ENCODE data around the gene PLP2.
A peak's percentile ranks its signal among the peaks of the same experiment; 100 is the strongest.

The PLP2 gene

DNA sequence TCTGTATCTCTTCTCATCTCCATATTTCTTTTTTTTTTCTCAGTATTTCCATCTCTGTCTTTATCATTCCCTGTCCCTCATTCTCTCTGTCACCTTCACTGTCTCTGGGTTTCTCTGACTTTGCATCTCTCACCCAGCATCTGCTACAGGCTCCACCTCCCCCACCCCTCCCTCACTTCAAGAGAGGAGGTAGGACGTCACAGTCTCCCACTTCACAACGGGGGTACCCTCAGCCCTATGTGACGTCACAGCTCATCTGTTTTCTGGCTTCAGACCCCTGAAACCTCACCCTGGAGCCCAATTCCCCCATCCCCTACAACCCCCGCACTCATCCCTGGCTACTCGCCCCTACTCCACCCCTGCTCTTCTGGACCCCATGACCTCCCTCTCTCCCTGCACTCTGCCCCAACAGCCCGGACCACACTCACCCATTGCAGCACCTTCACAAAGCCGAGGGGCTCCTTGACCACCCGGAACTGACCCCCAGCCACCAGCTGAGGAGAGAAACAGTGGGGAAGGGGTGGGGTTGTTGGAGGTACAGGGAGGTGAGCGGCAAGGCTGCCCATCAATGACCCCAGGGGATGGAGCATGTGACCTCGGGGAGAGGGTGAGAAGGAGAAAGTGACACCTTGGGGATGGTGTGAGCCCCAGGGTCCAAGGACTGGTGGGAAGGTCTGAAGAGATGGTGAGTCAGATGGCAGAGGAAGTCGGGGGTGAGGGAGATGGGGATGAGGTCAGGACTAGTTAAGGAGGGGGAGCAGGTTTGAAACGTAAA, 27.0 kb downstream of the PLP2 start:
- no peak overlapping the region for H2BK120ac ChIP-seq (ENCODE audit: low read depth, low read length)
- no peak overlapping the region for H3K23ac ChIP-seq (ENCODE audit: low read length)
- no peak overlapping the region for H3K18ac ChIP-seq (ENCODE audit: low read length)
- H3K4me2 ChIP-seq (ENCODE audit: low read length), result no peak overlapping the region
- no peak overlapping the region for H2AK5ac ChIP-seq (ENCODE audit: low read length)
- no peaks in the 10 kb centered on the region for H3K79me1 ChIP-seq (ENCODE audit: low read length)
- no CpG with 5 or more reads among the region's 12 CpGs for WGBS (ENCODE audit: extremely low coverage, insufficient coverage, low lambda C conversion rate)
- no peak overlapping the region for H3K9ac ChIP-seq (ENCODE audit: low read length)
- DNase-seq, result no peak
- no peak overlapping the region for H3K4me3 ChIP-seq (ENCODE audit: low read length)
- no peak overlapping the region for H3K4ac ChIP-seq (ENCODE audit: low read depth, low read length)
- H2BK15ac ChIP-seq (replicated peaks; ENCODE audit: low read depth), result no peak overlapping the region
- H3K36me3 ChIP-seq (ENCODE audit: control insufficient read depth, insufficient read depth, low read length), result no peaks in the 10 kb centered on the region
- no peak overlapping the region for H2BK5ac ChIP-seq (ENCODE audit: low read length)
- H3K27me3 ChIP-seq (ENCODE audit: insufficient read depth, low read length, poor library complexity), result no peaks in the 10 kb centered on the region
- no peak overlapping the region for H4K5ac ChIP-seq (ENCODE audit: low read length)
- H3K56ac ChIP-seq (ENCODE audit: low read length), result no peak overlapping the region
- H4K8ac ChIP-seq (ENCODE audit: low read depth, low read length), result no peak overlapping the region
- H3K4me1 ChIP-seq (ENCODE audit: control insufficient read depth, low read depth, low read length), result no peaks in the 10 kb centered on the region
- no peak overlapping the region for H3K27ac ChIP-seq (ENCODE audit: low read depth, low read length)
- no peaks in the 10 kb centered on the region for H3K79me2 ChIP-seq (ENCODE audit: control insufficient read depth, insufficient read depth, low read length)

DNA sequence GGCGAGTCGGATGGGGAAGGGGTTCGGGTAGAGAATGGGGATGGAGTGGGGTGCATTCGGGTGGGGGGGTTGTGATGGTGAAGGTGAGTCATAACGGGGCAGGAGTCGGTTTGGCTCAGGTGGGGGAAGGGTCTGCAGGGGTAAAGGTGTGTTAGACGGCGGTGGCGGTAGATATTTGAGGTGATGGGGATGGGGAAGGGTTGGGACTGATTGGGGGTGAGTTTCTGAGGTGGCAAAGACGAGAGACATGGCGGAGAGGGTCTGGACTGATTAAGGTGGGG, 27.6 kb downstream of the PLP2 start:
- Histone ChIP-seq H4K5ac (ENCODE audit: low read length) (no peak overlapping the region), H3K18ac (ENCODE audit: low read length) (no peak overlapping the region), H3K4me3 (ENCODE audit: low read length) (no peak overlapping the region), H3K79me2 (ENCODE audit: control insufficient read depth, insufficient read depth, low read length) (no peaks in the 10 kb centered on the region), H3K27me3 (ENCODE audit: insufficient read depth, low read length, poor library complexity) (no peaks in the 10 kb centered on the region), H3K36me3 (ENCODE audit: control insufficient read depth, insufficient read depth, low read length) (no peaks in the 10 kb centered on the region), H3K4me2 (ENCODE audit: low read length) (no peak overlapping the region), H3K4me1 (ENCODE audit: control insufficient read depth, low read depth, low read length) (no peaks in the 10 kb centered on the region), H4K8ac (ENCODE audit: low read depth, low read length) (no peak overlapping the region), H2BK120ac (ENCODE audit: low read depth, low read length) (no peak overlapping the region), H3K9ac (ENCODE audit: low read length) (no peak overlapping the region), H3K23ac (ENCODE audit: low read length) (no peak overlapping the region), H3K27ac (ENCODE audit: low read depth, low read length) (no peak overlapping the region), H3K56ac (ENCODE audit: low read length) (no peak overlapping the region), H2BK15ac (replicated peaks; ENCODE audit: low read depth) (no peak overlapping the region), H2AK5ac (ENCODE audit: low read length) (no peak overlapping the region), H3K79me1 (ENCODE audit: low read length) (no peaks in the 10 kb centered on the region), H2BK5ac (ENCODE audit: low read length) (no peak overlapping the region), H3K4ac (ENCODE audit: low read depth, low read length) (no peak overlapping the region)
- no peak for DNase-seq
- no CpG with 5 or more reads among the region's 11 CpGs for WGBS (ENCODE audit: extremely low coverage, insufficient coverage, low lambda C conversion rate)

DNA sequence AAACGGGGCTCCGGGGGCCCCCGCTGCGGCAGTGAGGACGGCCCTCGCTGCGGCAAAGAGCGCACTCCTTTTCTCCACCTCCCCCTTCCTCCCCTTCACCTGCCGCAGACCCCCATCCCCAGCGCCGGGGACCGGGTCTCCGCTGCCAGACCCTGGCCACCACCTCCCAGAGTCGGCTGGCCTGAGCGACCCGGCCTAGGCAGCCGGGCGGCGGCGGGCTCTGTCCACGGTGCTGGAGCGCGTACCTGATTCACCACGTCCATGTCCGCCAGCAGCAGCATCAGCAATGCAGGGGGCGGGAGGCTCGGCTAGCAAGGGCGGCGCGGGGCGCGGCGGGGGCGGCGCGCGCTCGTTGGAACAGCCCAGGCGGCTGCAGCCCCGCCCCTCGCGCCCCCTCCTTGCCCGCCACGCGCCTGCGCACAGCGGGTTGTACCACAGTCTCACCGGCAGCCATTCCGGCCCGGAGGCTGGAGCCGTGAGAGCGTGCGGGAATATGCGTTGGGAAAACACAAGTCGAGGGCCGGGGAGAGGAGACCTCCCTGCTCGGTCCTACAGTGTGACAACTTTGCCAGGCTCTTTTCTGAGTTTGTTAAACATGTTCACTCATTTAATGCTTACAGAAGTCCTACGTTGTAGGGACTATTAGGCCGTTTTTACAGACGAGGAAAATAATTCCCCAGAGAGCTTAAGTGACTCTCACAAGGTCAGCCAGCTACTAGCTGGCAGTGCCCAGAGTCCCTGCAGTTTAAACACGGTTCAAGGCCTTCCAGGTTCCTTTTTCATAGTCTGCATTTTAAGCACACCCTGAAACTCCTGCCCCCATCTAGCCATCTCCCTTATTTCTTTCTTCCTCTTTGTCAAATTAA, 28.4 kb downstream of the PLP2 start, which contains the start of gene SYP:
TSS of gene SYP (minus strand) at position 288 of the 866 bp plus-strand sequence. CDS start at position 281, 7 bp downstream.
- no peaks in the 10 kb centered on the region for H3K27me3 ChIP-seq (ENCODE audit: insufficient read depth, low read length, poor library complexity)
- H2BK15ac ChIP-seq (replicated peaks; ENCODE audit: low read depth), result no peak within 1 kb of the TSS
- no peak within 1 kb of the TSS for H3K4me3 ChIP-seq (ENCODE audit: low read length)
- no peak within 1 kb of the TSS for H4K5ac ChIP-seq (ENCODE audit: low read length)
- no peak within 1 kb of the TSS for H2BK120ac ChIP-seq (ENCODE audit: low read depth, low read length)
- DNase-seq, result peak; percentile 92
- peak within 1 kb of the TSS; percentile 60 for H3K56ac ChIP-seq (ENCODE audit: low read length)
- H3K4me1 ChIP-seq (ENCODE audit: control insufficient read depth, low read depth, low read length), result no peaks in the 10 kb centered on the region
- no CpG with 5 or more reads among the region's 61 CpGs for whole genome bisulfite sequencing (ENCODE audit: extremely low coverage, insufficient coverage, low lambda C conversion rate)
- H3K9ac ChIP-seq (ENCODE audit: low read length), result peak within 1 kb of the TSS; percentile 49
- no peak within 1 kb of the TSS for H3K4ac ChIP-seq (ENCODE audit: low read depth, low read length)
- H3K79me2 ChIP-seq (ENCODE audit: control insufficient read depth, insufficient read depth, low read length), result no peaks in the 10 kb centered on the region
- no peak within 1 kb of the TSS for H4K8ac ChIP-seq (ENCODE audit: low read depth, low read length)
- H3K4me2 ChIP-seq (ENCODE audit: low read length), result no peak within 1 kb of the TSS
- H2BK5ac ChIP-seq (ENCODE audit: low read length), result no peak within 1 kb of the TSS
- H3K79me1 ChIP-seq (ENCODE audit: low read length), result no peaks in the 10 kb centered on the region
- H3K23ac ChIP-seq (ENCODE audit: low read length), result no peak within 1 kb of the TSS
- H2AK5ac ChIP-seq (ENCODE audit: low read length), result no peak within 1 kb of the TSS
- no peak within 1 kb of the TSS for H3K27ac ChIP-seq (ENCODE audit: low read depth, low read length)
- no peaks in the 10 kb centered on the region for H3K36me3 ChIP-seq (ENCODE audit: control insufficient read depth, insufficient read depth, low read length)
- H3K18ac ChIP-seq (ENCODE audit: low read length), result no peak within 1 kb of the TSS

DNA sequence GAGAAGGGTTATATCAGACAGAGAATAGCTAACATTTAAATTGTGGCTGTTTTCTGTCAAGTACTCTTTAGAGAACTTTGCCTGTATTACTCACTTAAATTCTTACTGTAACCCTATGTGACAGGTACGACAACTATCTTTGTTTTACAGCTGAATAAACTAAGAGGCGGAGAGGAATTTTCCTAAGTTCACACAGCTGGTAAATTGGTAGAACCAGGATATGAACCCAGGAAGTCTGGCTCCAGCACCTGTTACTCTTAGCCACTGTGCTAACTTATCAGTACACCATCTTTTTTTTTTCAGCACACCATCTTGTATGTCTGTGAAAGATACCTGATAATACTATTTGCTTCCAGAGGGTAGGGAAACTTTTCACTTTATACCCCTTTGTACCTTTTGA, 30.3 kb downstream of the PLP2 start:
- H4K5ac ChIP-seq (ENCODE audit: low read length), result no peak overlapping the region
- H3K27me3 ChIP-seq (ENCODE audit: insufficient read depth, low read length, poor library complexity), result no peaks in the 10 kb centered on the region
- no peaks in the 10 kb centered on the region for H3K79me1 ChIP-seq (ENCODE audit: low read length)
- WGBS (ENCODE audit: extremely low coverage, insufficient coverage, low lambda C conversion rate), result no CpG with 5 or more reads among the region's 2 CpGs
- no peak overlapping the region for H2BK5ac ChIP-seq (ENCODE audit: low read length)
- no peak overlapping the region for H3K18ac ChIP-seq (ENCODE audit: low read length)
- no peak overlapping the region for H2AK5ac ChIP-seq (ENCODE audit: low read length)
- H3K4me1 ChIP-seq (ENCODE audit: control insufficient read depth, low read depth, low read length), result no peaks in the 10 kb centered on the region
- no peak for DNase-seq
- no peak overlapping the region for H3K27ac ChIP-seq (ENCODE audit: low read depth, low read length)
- H3K4ac ChIP-seq (ENCODE audit: low read depth, low read length), result no peak overlapping the region
- H2BK15ac ChIP-seq (replicated peaks; ENCODE audit: low read depth), result no peak overlapping the region
- H3K9ac ChIP-seq (ENCODE audit: low read length), result no peak overlapping the region
- H4K8ac ChIP-seq (ENCODE audit: low read depth, low read length), result no peak overlapping the region
- H2BK120ac ChIP-seq (ENCODE audit: low read depth, low read length), result no peak overlapping the region
- no peak overlapping the region for H3K56ac ChIP-seq (ENCODE audit: low read length)
- H3K4me2 ChIP-seq (ENCODE audit: low read length), result no peak overlapping the region
- H3K23ac ChIP-seq (ENCODE audit: low read length), result no peak overlapping the region
- no peak overlapping the region for H3K4me3 ChIP-seq (ENCODE audit: low read length)
- no peaks in the 10 kb centered on the region for H3K36me3 ChIP-seq (ENCODE audit: control insufficient read depth, insufficient read depth, low read length)
- H3K79me2 ChIP-seq (ENCODE audit: control insufficient read depth, insufficient read depth, low read length), result no peaks in the 10 kb centered on the region

DNA sequence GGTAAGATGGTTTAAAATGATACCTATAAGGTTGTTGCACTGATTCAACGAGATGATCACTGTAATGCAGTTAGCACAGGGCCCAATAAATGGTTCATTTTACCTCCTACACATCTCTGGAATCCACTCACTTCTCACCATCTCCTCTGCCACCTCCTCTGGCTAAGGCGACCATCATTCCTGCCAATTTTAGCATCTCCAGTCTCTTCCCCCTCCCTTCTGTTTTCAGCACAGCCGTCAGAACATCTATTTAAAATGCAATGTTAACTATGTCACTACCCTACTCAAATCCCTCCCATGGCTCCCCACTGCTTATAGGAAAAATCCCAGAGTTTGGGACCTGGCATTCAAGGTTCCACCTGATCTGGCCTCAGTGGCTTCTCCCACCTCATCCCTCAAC, 31.8 kb downstream of the PLP2 start:
- Histone ChIP-seq H3K4me1 (ENCODE audit: control insufficient read depth, low read depth, low read length) (no peaks in the 10 kb centered on the region), H3K9ac (ENCODE audit: low read length) (no peak overlapping the region), H3K4me3 (ENCODE audit: low read length) (no peak overlapping the region), H3K4me2 (ENCODE audit: low read length) (no peak overlapping the region), H2AK5ac (ENCODE audit: low read length) (no peak overlapping the region), H2BK5ac (ENCODE audit: low read length) (no peak overlapping the region), H3K27ac (ENCODE audit: low read depth, low read length) (no peak overlapping the region), H4K8ac (ENCODE audit: low read depth, low read length) (no peak overlapping the region), H3K79me1 (ENCODE audit: low read length) (no peaks in the 10 kb centered on the region), H3K79me2 (ENCODE audit: control insufficient read depth, insufficient read depth, low read length) (no peaks in the 10 kb centered on the region), H4K5ac (ENCODE audit: low read length) (no peak overlapping the region), H3K36me3 (ENCODE audit: control insufficient read depth, insufficient read depth, low read length) (no peaks in the 10 kb centered on the region), H3K27me3 (ENCODE audit: insufficient read depth, low read length, poor library complexity) (no peaks in the 10 kb centered on the region), H3K18ac (ENCODE audit: low read length) (no peak overlapping the region), H3K56ac (ENCODE audit: low read length) (no peak overlapping the region), H3K4ac (ENCODE audit: low read depth, low read length) (no peak overlapping the region), H2BK120ac (ENCODE audit: low read depth, low read length) (no peak overlapping the region), H3K23ac (ENCODE audit: low read length) (no peak overlapping the region), H2BK15ac (replicated peaks; ENCODE audit: low read depth) (no peak overlapping the region)
- WGBS (ENCODE audit: extremely low coverage, insufficient coverage, low lambda C conversion rate), result no CpG with 5 or more reads among the region's 3 CpGs
- DNase-seq, result no peak

Data from mesendoderm (in vitro differentiated cells).